K562 (cell line): ENCODE results near the gene CDHR1. TPM values are rescaled to one million over a fixed set of nuclear protein-coding genes. Genes with fewer than 3 reads are reported as not detected.

Source experiments
- ATAC-seq: fragments of 200-7000 bp; cut with Tn5 transposase; 3 replicates; pipeline ENCODE4 v1.9.1; 2020; ENCODE audit warnings: moderate library complexity
- BruUV-seq: library from RNA; stranded (reverse); fragments of 400-500 nt; replicated peaks from 2 replicates; lab custom pipeline; 2021; lab: Mats Ljungman, UMichigan
- CTCF ChIA-PET: fragments of 300-600 bp; formaldehyde crosslinking; extraction: SDS; loops from one replicate; lab custom pipeline; 2021; ENCODE audit warnings: low intra/inter-chr PET ratio; lab: Yijun Ruan, JAX
- POLR2A ChIA-PET: fragments of 300-600, 350-650 bp; sonication (Branson Sonifier 250); formaldehyde crosslinking; extraction: SDS; loops from one replicate; lab custom pipeline; 2021; ENCODE audit warnings: antibody characterized with exemption, inconsistent platforms; lab: Yijun Ruan, JAX
- DNase-seq, 4 experiments: peaks; one replicate each; pipeline versions ENCODE4 v3.0.0 to v3.0.0-alpha.2; 2011 to 2018; ENCODE audit warnings: low spot score in 3 of 4, mixed read lengths in 3 of 4; ENCODE audit errors: extremely low read depth in 1 of 4
- FAIRE-seq: peaks from 2 replicates; lab custom pipeline; 2011; peaks lifted over from hg19 to GRCh38; lab: Jason Lieb, UNC
- H2AFZ ChIP-seq: 2 replicates; pipeline ENCODE4 v1.6.0; 2011; ENCODE audit warnings: low read depth, low read length, control low read depth, inconsistent platforms
- H3K27ac ChIP-seq: fragments of 200-600 bp; 3 replicates; pipeline ENCODE4 v1.8.0; 2011; ENCODE audit warnings: low read depth, mild to moderate bottlenecking, control low read depth, inconsistent platforms, low read length, moderate library complexity, mixed read lengths; ENCODE audit errors: extremely low read depth
- H3K27me3 ChIP-seq, 2 experiments: fragments of 300-600 bp in 1 of 2; 2 replicates in 1 of 2; 3 replicates in 1 of 2; pipeline versions ENCODE4 v1.6.0 to v1.8.0; 2011; ENCODE audit warnings: inconsistent platforms in 2 of 2, low read length in 2 of 2, mild to moderate bottlenecking in 1 of 2, mixed read lengths in 1 of 2, moderate library complexity in 1 of 2; ENCODE audit not compliant: control insufficient read depth in 2 of 2, insufficient read depth in 2 of 2
- H3K36me3 ChIP-seq: fragments of 300-600 bp; 3 replicates; pipeline ENCODE4 v1.8.0; 2011; ENCODE audit warnings: mild to moderate bottlenecking, low read length, inconsistent platforms; ENCODE audit not compliant: control insufficient read depth, insufficient read depth
- H3K4me1 ChIP-seq, 2 experiments: fragments of 200-600 bp in 1 of 2; replicated peaks in 1 of 2; 2 replicates in 1 of 2; 3 replicates in 1 of 2; pipeline versions ENCODE4 v1.5.1 to v1.8.0; 2011; ENCODE audit warnings: inconsistent platforms in 2 of 2, low read length in 2 of 2, mild to moderate bottlenecking in 1 of 2, mixed read lengths in 1 of 2, moderate library complexity in 1 of 2; ENCODE audit not compliant: control insufficient read depth in 2 of 2, insufficient read depth in 2 of 2
- H3K4me2 ChIP-seq: 2 replicates; pipeline ENCODE4 v1.6.1; 2011; ENCODE audit warnings: low read length, control low read depth, inconsistent platforms, mixed read lengths; ENCODE audit not compliant: insufficient read depth
- H3K4me3 ChIP-seq: fragments of 200-600 bp; sonication (generic), shearing (Covaris generic); 2 replicates; pipeline ENCODE4 v1.5.1; 2016; ENCODE audit warnings: control low read depth, inconsistent platforms
- H3K79me2 ChIP-seq: fragments of 200-600 bp; 3 replicates; pipeline ENCODE4 v1.8.0; 2011; ENCODE audit warnings: low read length, inconsistent platforms; ENCODE audit not compliant: control insufficient read depth, insufficient read depth
- H3K9ac ChIP-seq, 2 experiments: 2 replicates each; pipeline versions ENCODE4 v1.6.0 to v1.6.1; 2011; ENCODE audit warnings: low read depth in 2 of 2, low read length in 2 of 2, control low read depth in 1 of 2, inconsistent platforms in 1 of 2, mild to moderate bottlenecking in 1 of 2, mixed read lengths in 1 of 2; ENCODE audit not compliant: insufficient read depth in 1 of 2
- H3K9me1 ChIP-seq: one replicate; pipeline ENCODE4 v1.6.0; 2011; ENCODE audit warnings: inconsistent platforms, mild to moderate bottlenecking, low read length, moderate library complexity; ENCODE audit not compliant: control insufficient read depth, insufficient read depth
- H3K9me3 ChIP-seq: replicated peaks from 2 replicates; pipeline ENCODE4 v1.5.1; 2011; ENCODE audit warnings: low read depth, low read length, inconsistent platforms; ENCODE audit not compliant: control insufficient read depth, insufficient read depth
- H4K20me1 ChIP-seq: replicated peaks from 2 replicates; pipeline ENCODE4 v1.6.1; 2011; ENCODE audit warnings: low read length, inconsistent platforms, mixed read lengths; ENCODE audit not compliant: control insufficient read depth, insufficient read depth
- ARHGAP35 ChIP-seq: fragments of 450-650 bp; IDR thresholded peaks from 2 replicates; pipeline ENCODE4 v1.6.1; 2018; ENCODE audit not compliant: partially characterized antibody
- CC2D1A ChIP-seq: fragments of 450-650 bp; IDR thresholded peaks from 2 replicates; pipeline ENCODE4 v1.6.1; 2017; ENCODE audit warnings: mild to moderate bottlenecking
- CREM ChIP-seq: IDR thresholded peaks from 2 replicates; pipeline ENCODE4 v1.6.1; 2014; ENCODE audit warnings: antibody characterized with exemption, low read depth
- L3MBTL2 ChIP-seq: fragments of 450-650 bp; IDR thresholded peaks from 2 replicates; pipeline ENCODE4 v1.6.1; 2016; ENCODE audit warnings: mild to moderate bottlenecking, moderate library complexity
- MIER1 ChIP-seq: fragments of 450-650 bp; IDR thresholded peaks from 2 replicates; pipeline ENCODE4 v1.6.1; 2016; ENCODE audit warnings: antibody characterized with exemption, mild to moderate bottlenecking, low read depth
- MYNN ChIP-seq, 2 experiments: sonication (generic); formaldehyde crosslinking in 1 of 2; IDR thresholded peaks; 2 replicates each; pipeline versions ENCODE4 v1.5.0 to v1.6.1; 2016 to 2020; ENCODE audit warnings: antibody characterized with exemption in 1 of 2, missing genetic modification reagents in 1 of 2
- NR3C1 ChIP-seq: sonication (generic); formaldehyde crosslinking; IDR thresholded peaks from 2 replicates; pipeline ENCODE4 v1.8.1; 2022; ENCODE audit warnings: missing genetic modification reagents
- PPARD ChIP-seq: fragments of 250-450 bp; sonication (Bioruptor Pico); IDR thresholded peaks from 2 replicates; pipeline ENCODE4 v1.8.0; 2022; ENCODE audit warnings: inconsistent platforms, mild to moderate bottlenecking, moderate library complexity
- TEAD4 ChIP-seq, 2 experiments: sonication (generic) in 1 of 2; formaldehyde crosslinking in 1 of 2; IDR thresholded peaks; 2 replicates each; pipeline versions ENCODE4 v1.6.1 to v1.8.0; 2012 to 2022; ENCODE audit warnings: borderline replicate concordance in 1 of 2, inconsistent platforms in 1 of 2, low read length in 1 of 2, mild to moderate bottlenecking in 1 of 2, missing genetic modification reagents in 1 of 2
- ZNF76 ChIP-seq: fragments of 250-450 bp; sonication (Bioruptor Pico); IDR thresholded peaks from 2 replicates; pipeline ENCODE4 v1.4.0; 2020; ENCODE audit warnings: mild to moderate bottlenecking, moderate library complexity, borderline replicate concordance
- WGBS: fragments of 100-300 bp; shearing (Covaris generic); methylation state at CpG from one replicate; pipeline ENCODE4 v1.1.6; 2016; ENCODE audit warnings: low coverage, mixed read lengths; ENCODE audit not compliant: insufficient coverage; ENCODE audit errors: missing lambda C conversion rate; 5-methylcytosine and 5-hydroxymethylcytosine counted together
- in situ Hi-C: fragments of 300-500 bp; cut with MboI; formaldehyde crosslinking; loops from 4 replicates; pipeline ENCODE4 v1.15.0; 2018; ENCODE audit warnings: inconsistent platforms, mixed read lengths
- intact Hi-C: fragments of 100-400 bp; cut with micrococcal nuclease; formaldehyde crosslinking; loops from 2 replicates; pipeline ENCODE4 v1.14.2; 2022
- polyA plus RNA-seq, 8 experiments: library from polyadenylated mRNA; depleted of rRNA in 4 of 8; stranded (reverse) in 5 of 8; unstranded in 3 of 8; fragments of >200 nt; fragmentation: Nextera tagmentation in 2 of 8; fragmentation: Illumina TruSeq in 1 of 8; extraction: Ambion mirVana in 2 of 8; extraction: Trizol in 1 of 8; gene quantifications; 2 replicates each; pipeline versions ENCODE4 v1.2.1 to v1.2.3, GENCODE V29; 2011 to 2014; ENCODE audit warnings: inconsistent platforms in 1 of 8, missing spikeins in 1 of 8
- total RNA-seq, 7 experiments: library from RNA; depleted of rRNA in 6 of 7; stranded (reverse); fragments of >200 nt in 6 of 7; fragmentation: Illumina TruSeq in 2 of 7; extraction: Trizol in 2 of 7; gene quantifications; 2 replicates each; pipeline versions ENCODE4 v1.2.1 to v1.2.3, GENCODE V29; 2011 to 2021; ENCODE audit warnings: low replicate concordance in 1 of 7
- TF ChIP-seq, protein P1 (sequence below), 2 experiments: fragments of 450-650 bp in 1 of 2; sonication (generic) in 1 of 2; formaldehyde crosslinking in 1 of 2; IDR thresholded peaks; 2 replicates each; pipeline versions ENCODE4 v1.7.1 to v1.9.0; 2016 to 2022; ENCODE audit warnings: inconsistent platforms in 1 of 2, mild to moderate bottlenecking in 1 of 2, missing genetic modification reagents in 1 of 2

Gene CDHR1
- total and polyA plus RNA-seq, 9 of the 15 experiments (the other 6 are each of a cell fraction or from before 2014, with no cell fraction given), result 0.03 to 0.99 (median 0.20) TPM

DNA sequence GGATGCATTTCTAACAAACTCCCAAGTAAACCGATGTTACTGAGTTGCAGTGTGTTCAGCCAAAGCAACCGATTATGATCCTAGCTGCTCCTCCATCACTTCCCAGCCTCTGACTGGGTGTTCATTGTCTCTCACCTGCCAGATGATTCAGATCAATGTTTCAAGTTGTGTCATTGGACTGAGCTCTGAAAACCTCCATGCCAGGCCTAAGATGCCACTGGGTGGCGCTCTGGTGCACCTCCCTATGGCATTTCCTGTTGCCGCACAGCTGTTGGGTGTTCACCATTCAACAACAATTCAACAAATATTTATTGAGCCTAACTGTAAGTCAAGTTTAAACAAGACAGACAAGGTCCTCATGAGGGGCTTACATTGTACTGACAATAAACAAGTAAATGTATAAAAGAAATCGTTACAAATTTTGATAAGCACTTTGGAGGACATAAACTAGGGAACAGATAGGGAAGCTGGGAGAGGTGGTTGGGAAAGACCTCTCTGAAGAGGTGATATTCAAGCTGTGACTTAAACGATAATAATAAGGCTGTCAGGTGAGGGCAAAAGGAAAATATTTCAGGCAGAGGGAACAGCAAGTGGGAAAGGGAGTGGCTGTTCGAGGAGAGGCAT lies 73.3 kb downstream of the CDHR1 start:
- Histone ChIP-seq H3K4me3 (no peak overlapping the region), H3K9ac (no peak overlapping the region), H3K9me3 (no peaks in the 10 kb centered on the region), H3K4me2 (peak overlapping the region; percentile 8; the same call in 1 of the 2 replicates), H3K9me1 (no peaks in the 10 kb centered on the region), H3K27me3 (peaks cover 0 to 21% of the 10 kb centered on the region in 2 experiments; a peak in 2 of 5 replicates), H3K79me2 (no peaks in the 10 kb centered on the region), H3K36me3 (no peaks in the 10 kb centered on the region), H3K27ac (no peak overlapping the region), H2AFZ (peak overlapping the region; percentile 25; the same call in 1 of the 2 replicates), H3K4me1 (no peaks in the 10 kb centered on the region), H4K20me1 (no peaks in the 10 kb centered on the region; the same call in 1 of the 2 replicates)
- ChIA-PET CTCF (interaction anchor here (1.2 to 6.4 kb wide), 2 partner anchors 107 to 271 kb away, joined by 3 to 97 read pairs; no protein-coding TSS in a partner anchor), POLR2A (interaction anchor here (0.6 to 1.8 kb wide), 5 partner anchors 8 to 246 kb away, joined by 3 to 6 read pairs (median 3); no protein-coding TSS in a partner anchor)
- BruUV-seq, result no TSS peak
- WGBS, result 5% methylated on average over 7 of the region's 7 CpGs
- FAIRE-seq (peak; percentile 85), DNase-seq (peak; percentile 38 to 75 (median 53)), ATAC-seq (peak; percentile 82)
- intact Hi-C loops (loop anchor here (5.0 kb wide), 2 partner anchors 35 to 60 kb away; partner anchors contain the start of gene CCSER2), in situ Hi-C loops (loop anchor here (5.0 kb wide), 2 partner anchors 60 to 275 kb away; partner anchors contain the start of gene CCSER2)
- TF ChIP-seq ARHGAP35, result no peak
- TF ChIP-seq PPARD, result no peak
- no peak for TF ChIP-seq ZNF76
- 0 out of 2 replicates have a peak, but pooled peaks have one; percentile 6 for TF ChIP-seq CREM
- TF ChIP-seq NR3C1, result no peak
- 0 out of 2 replicates have a peak, but pooled peaks have one; percentile 29 for TF ChIP-seq TEAD4 (IDR thresholded peaks at IDR 0.05; ENCODE audit: low read length)
- TF ChIP-seq TEAD4 (CRISPR knock-in tag; IDR thresholded peaks at IDR 0.05; ENCODE audit: borderline replicate concordance), result no peak
- peak; percentile 27; the same call in 1 of the 2 replicates for TF ChIP-seq L3MBTL2
- TF ChIP-seq MYNN (IDR thresholded peaks at IDR 0.05), result 0 out of 2 replicates have a peak, but pooled peaks have one; percentile 37
- no peak for TF ChIP-seq MYNN (CRISPR knock-in tag; IDR thresholded peaks at IDR 0.05)
- TF ChIP-seq, protein P1, sequence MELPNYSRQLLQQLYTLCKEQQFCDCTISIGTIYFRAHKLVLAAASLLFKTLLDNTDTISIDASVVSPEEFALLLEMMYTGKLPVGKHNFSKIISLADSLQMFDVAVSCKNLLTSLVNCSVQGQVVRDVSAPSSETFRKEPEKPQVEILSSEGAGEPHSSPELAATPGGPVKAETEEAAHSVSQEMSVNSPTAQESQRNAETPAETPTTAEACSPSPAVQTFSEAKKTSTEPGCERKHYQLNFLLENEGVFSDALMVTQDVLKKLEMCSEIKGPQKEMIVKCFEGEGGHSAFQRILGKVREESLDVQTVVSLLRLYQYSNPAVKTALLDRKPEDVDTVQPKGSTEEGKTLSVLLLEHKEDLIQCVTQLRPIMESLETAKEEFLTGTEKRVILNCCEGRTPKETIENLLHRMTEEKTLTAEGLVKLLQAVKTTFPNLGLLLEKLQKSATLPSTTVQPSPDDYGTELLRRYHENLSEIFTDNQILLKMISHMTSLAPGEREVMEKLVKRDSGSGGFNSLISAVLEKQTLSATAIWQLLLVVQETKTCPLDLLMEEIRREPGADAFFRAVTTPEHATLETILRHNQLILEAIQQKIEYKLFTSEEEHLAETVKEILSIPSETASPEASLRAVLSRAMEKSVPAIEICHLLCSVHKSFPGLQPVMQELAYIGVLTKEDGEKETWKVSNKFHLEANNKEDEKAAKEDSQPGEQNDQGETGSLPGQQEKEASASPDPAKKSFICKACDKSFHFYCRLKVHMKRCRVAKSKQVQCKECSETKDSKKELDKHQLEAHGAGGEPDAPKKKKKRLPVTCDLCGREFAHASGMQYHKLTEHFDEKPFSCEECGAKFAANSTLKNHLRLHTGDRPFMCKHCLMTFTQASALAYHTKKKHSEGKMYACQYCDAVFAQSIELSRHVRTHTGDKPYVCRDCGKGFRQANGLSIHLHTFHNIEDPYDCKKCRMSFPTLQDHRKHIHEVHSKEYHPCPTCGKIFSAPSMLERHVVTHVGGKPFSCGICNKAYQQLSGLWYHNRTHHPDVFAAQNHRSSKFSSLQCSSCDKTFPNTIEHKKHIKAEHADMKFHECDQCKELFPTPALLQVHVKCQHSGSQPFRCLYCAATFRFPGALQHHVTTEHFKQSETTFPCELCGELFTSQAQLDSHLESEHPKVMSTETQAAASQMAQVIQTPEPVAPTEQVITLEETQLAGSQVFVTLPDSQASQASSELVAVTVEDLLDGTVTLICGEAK (IDR thresholded peaks at IDR 0.05), result peak; percentile 44; the same call in 1 of the 2 replicates
- TF ChIP-seq, protein P1 (CRISPR knock-in tag; IDR thresholded peaks at IDR 0.05), result no peak
- TF ChIP-seq CC2D1A, result 0 out of 2 replicates have a peak, but pooled peaks have one; percentile 32
- no peak for TF ChIP-seq MIER1
